Measurements from ENCODE around the gene GZF1.

Gene GZF1

GRCh38 chr20:23332467-23332866, 29.5 kb upstream of the GZF1 start:
- no peak overlapping the region for H3K4me3 ChIP-seq (ENCODE audit: low read depth, low read length)
- in situ Hi-C loops (cut with HindIII; ENCODE audit: low sequenced_read_pairs): no loop called here
- TF ChIP-seq CTCF (IDR thresholded peaks at IDR 0.05; ENCODE audit: low read depth, low read length): no peak
- no peak for DNase-seq (ENCODE audit: low read depth, low spot score)

- no peak for TF ChIP-seq CTCF (IDR thresholded peaks at IDR 0.05; ENCODE audit: low read depth, low read length)
- H3K4me3 ChIP-seq (ENCODE audit: low read depth, low read length): no peak overlapping the region
- in situ Hi-C loops (cut with HindIII; ENCODE audit: low sequenced_read_pairs): no loop called here
- no peak for DNase-seq (ENCODE audit: low read depth, low spot score)
These were observed 27.9 kb upstream of the GZF1 start for GRCh38 chr20:23334111-23334510.

GRCh38 chr20:23335521-23335920, 26.5 kb upstream of the GZF1 start:
- no peak for TF ChIP-seq CTCF (IDR thresholded peaks at IDR 0.05; ENCODE audit: low read depth, low read length)
- no peak overlapping the region for H3K4me3 ChIP-seq (ENCODE audit: low read depth, low read length)
- no peak for DNase-seq (ENCODE audit: low read depth, low spot score)
- in situ Hi-C loops (cut with HindIII; ENCODE audit: low sequenced_read_pairs): no loop called here

GRCh38 chr20:23336476-23336875, 25.5 kb upstream of the GZF1 start:
- H3K4me3 ChIP-seq (ENCODE audit: low read depth, low read length): no peak overlapping the region
- no peak for TF ChIP-seq CTCF (IDR thresholded peaks at IDR 0.05; ENCODE audit: low read depth, low read length)
- no peak for DNase-seq (ENCODE audit: low read depth, low spot score)
- in situ Hi-C loops (cut with HindIII; ENCODE audit: low sequenced_read_pairs): no loop called here

- TF ChIP-seq CTCF (IDR thresholded peaks at IDR 0.05; ENCODE audit: low read depth, low read length): no peak
- in situ Hi-C loops (cut with HindIII; ENCODE audit: low sequenced_read_pairs): no loop called here
- no peak for DNase-seq (ENCODE audit: low read depth, low spot score)
- no peak overlapping the region for H3K4me3 ChIP-seq (ENCODE audit: low read depth, low read length)
These were observed 24.7 kb upstream of the GZF1 start for GRCh38 chr20:23337312-23337711.

GRCh38 chr20:23339986-23340385, 22.0 kb upstream of the GZF1 start:
- no peak overlapping the region for H3K4me3 ChIP-seq (ENCODE audit: low read depth, low read length)
- no peak for TF ChIP-seq CTCF (IDR thresholded peaks at IDR 0.05; ENCODE audit: low read depth, low read length)
- in situ Hi-C loops (cut with HindIII; ENCODE audit: low sequenced_read_pairs): no loop called here
- DNase-seq (ENCODE audit: low read depth, low spot score): no peak

GRCh38 chr20:23340524-23340923, 21.5 kb upstream of the GZF1 start:
- TF ChIP-seq CTCF (IDR thresholded peaks at IDR 0.05; ENCODE audit: low read depth, low read length): peak; percentile 71
- in situ Hi-C loops (cut with HindIII; ENCODE audit: low sequenced_read_pairs): no loop called here
- H3K4me3 ChIP-seq (ENCODE audit: low read depth, low read length): no peak overlapping the region
- DNase-seq (ENCODE audit: low read depth, low spot score): peak; percentile 76
